Glomerular endothelial cell (primary cell): ENCODE measurements around the gene STK32C. TPM values are rescaled to one million over a fixed set of nuclear protein-coding genes. Genes with fewer than 3 reads are reported as not detected.

Experiments
- DNase-seq: peaks from one replicate; pipeline ENCODE4 v3.0.0-alpha.2; 2011; ENCODE audit warnings: low read depth, low spot score; ENCODE audit errors: extremely low read depth
- total RNA-seq: library from RNA; depleted of rRNA; stranded (reverse); fragments of >200 nt; gene quantifications from 2 replicates; pipeline ENCODE4 v1.2.3, GENCODE V29; 2015

Gene STK32C
- total RNA-seq, 1 donor from 2014 or later: 7.8 TPM

GRCh38 chr10:132250481-132251475 is 57.0 kb downstream of the STK32C start:
- DNase-seq: no peak

- DNase-seq: no peak
Measured at GRCh38 chr10:132249824-132250375, 57.9 kb downstream of the STK32C start.

GRCh38 chr10:132249226-132249724 is 58.5 kb downstream of the STK32C start:
- no peak for DNase-seq

GRCh38 chr10:132248455-132249225 is 59.1 kb downstream of the STK32C start:
- no peak for DNase-seq

- no peak for DNase-seq
Measured at GRCh38 chr10:132247943-132248342, 59.8 kb downstream of the STK32C start.

- DNase-seq: no peak
Measured at GRCh38 chr10:132246296-132246695, 61.5 kb downstream of the STK32C start.

GRCh38 chr10:132245056-132245455 is 62.7 kb downstream of the STK32C start:
- no peak for DNase-seq

- DNase-seq: no peak
Measured at GRCh38 chr10:132243626-132244025, 64.1 kb downstream of the STK32C start.

GRCh38 chr10:132243141-132243540 is 64.6 kb downstream of the STK32C start:
- no peak for DNase-seq

GRCh38 chr10:132242103-132242840 is 65.5 kb downstream of the STK32C start:
- DNase-seq: no peak

- DNase-seq: no peak
Measured at GRCh38 chr10:132241496-132241895, 66.3 kb downstream of the STK32C start.

- DNase-seq: no peak
Measured at GRCh38 chr10:132241086-132241485, 66.7 kb downstream of the STK32C start.

GRCh38 chr10:132240581-132240980 is 67.2 kb downstream of the STK32C start:
- DNase-seq: no peak

- DNase-seq: no peak
Measured at GRCh38 chr10:132240156-132240555, 67.6 kb downstream of the STK32C start.

- no peak for DNase-seq
Measured at GRCh38 chr10:132239126-132240031, 68.4 kb downstream of the STK32C start.

GRCh38 chr10:132238371-132239125 is 69.2 kb downstream of the STK32C start:
- no peak for DNase-seq

- no peak for DNase-seq
Measured at GRCh38 chr10:132237871-132238270, 69.9 kb downstream of the STK32C start.

- DNase-seq: no peak
Measured at GRCh38 chr10:132237396-132237795, 70.4 kb downstream of the STK32C start.

GRCh38 chr10:132236881-132237280 is 70.9 kb downstream of the STK32C start:
- DNase-seq: no peak
